ENCODE data around the gene ZDHHC7. TPM values are rescaled to one million over a fixed set of nuclear protein-coding genes. Genes with fewer than 3 reads are reported as not detected.
A peak's percentile ranks its signal among the peaks of the same experiment; 100 is the strongest.

The ZDHHC7 gene
- total and polyA plus RNA-seq, 2 donors (not counting 1 experiment from before 2014, with no cell fraction given): 96.4 to 135 TPM

DNA sequence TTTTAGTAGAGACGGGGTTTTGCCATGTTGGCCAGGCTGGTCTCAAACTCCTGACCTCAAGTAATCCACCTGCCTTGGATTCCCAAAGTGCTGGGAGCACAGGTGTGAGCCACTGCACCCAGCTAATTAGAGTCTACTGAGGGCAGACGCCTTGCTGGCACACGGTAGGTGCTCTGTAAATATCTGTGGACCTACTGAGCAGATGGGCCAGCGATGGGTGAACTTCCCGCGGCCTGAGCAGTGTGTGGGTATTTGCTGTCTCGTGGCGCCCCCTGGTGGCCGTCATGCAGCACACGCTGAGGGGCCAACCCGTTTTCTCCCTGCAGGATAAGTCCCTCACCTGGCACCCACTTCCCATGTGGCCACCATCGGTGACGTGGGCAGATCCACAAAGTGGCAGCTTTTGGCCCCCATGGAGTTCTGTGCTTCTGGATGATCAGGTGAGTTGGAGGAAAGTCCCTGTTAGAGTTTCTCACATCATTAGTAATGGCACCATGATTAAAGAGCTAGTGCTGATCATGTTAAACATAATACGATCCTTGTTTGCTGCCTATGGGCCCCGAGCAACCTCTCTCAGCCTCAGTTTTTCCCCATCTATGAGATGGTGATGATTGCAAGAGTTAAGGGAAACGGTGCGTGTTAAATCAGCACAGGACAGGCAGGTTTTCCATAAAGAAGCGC is 40.7 kb downstream of the ZDHHC7 start:
- peak; percentile 71 to 84 for DNase-seq (ENCODE audit: low read depth in 2 of 2)
- H2AFZ ChIP-seq (ENCODE audit: low read length): no peak overlapping the region

GRCh38 chr16:84967828-84968227 is 43.5 kb downstream of the ZDHHC7 start:
- Histone ChIP-seq H3K9me3 (ENCODE audit: control insufficient read depth, insufficient read depth, low read depth, low read length) (no peaks in the 10 kb centered on the region), H4K20me1 (ENCODE audit: control insufficient read depth, extremely low read depth, insufficient read depth, low read length) (no peaks in the 10 kb centered on the region), H3K4me3 (replicated peaks in 1 of 4; ENCODE audit: control extremely low read depth in 1 of 4, insufficient read depth in 1 of 4, low read depth in 3 of 4, low read length in 4 of 4) (no peak overlapping the region), H2AFZ (ENCODE audit: low read length) (no peak overlapping the region), H3K27ac (ENCODE audit: insufficient read depth, low read length) (no peak overlapping the region), H3K27me3 (ENCODE audit: control insufficient read depth, insufficient read depth, low read length) (peaks cover 4% of the 10 kb centered on the region), H3K4me1 (ENCODE audit: control insufficient read depth, extremely low read depth, insufficient read depth, low read length) (peaks cover 8% of the 10 kb centered on the region), H3K9ac (ENCODE audit: insufficient read depth, low read length) (no peak overlapping the region), H3K36me3 (ENCODE audit: control insufficient read depth, insufficient read depth, low read length) (no peaks in the 10 kb centered on the region), H3K4me2 (ENCODE audit: extremely low read depth, insufficient read depth, low read length) (no peak overlapping the region), H3K79me2 (ENCODE audit: control insufficient read depth, insufficient read depth, low read length) (no peaks in the 10 kb centered on the region)
- TF ChIP-seq, protein P1, sequence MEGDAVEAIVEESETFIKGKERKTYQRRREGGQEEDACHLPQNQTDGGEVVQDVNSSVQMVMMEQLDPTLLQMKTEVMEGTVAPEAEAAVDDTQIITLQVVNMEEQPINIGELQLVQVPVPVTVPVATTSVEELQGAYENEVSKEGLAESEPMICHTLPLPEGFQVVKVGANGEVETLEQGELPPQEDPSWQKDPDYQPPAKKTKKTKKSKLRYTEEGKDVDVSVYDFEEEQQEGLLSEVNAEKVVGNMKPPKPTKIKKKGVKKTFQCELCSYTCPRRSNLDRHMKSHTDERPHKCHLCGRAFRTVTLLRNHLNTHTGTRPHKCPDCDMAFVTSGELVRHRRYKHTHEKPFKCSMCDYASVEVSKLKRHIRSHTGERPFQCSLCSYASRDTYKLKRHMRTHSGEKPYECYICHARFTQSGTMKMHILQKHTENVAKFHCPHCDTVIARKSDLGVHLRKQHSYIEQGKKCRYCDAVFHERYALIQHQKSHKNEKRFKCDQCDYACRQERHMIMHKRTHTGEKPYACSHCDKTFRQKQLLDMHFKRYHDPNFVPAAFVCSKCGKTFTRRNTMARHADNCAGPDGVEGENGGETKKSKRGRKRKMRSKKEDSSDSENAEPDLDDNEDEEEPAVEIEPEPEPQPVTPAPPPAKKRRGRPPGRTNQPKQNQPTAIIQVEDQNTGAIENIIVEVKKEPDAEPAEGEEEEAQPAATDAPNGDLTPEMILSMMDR (conservative IDR thresholded peaks at IDR 0.05 in 1 of 2, IDR thresholded peaks at IDR 0.05 in 1 of 2; ENCODE audit: low read depth in 1 of 2, low read length in 2 of 2): no peak
- TF ChIP-seq EZH2 (IDR thresholded peaks at IDR 0.05; ENCODE audit: low read length, missing control alignments): no peak
- no peak for DNase-seq (ENCODE audit: low read depth in 2 of 2)

More for the DNA sequence above, 40.7 kb downstream of the ZDHHC7 start:
- Histone ChIP-seq H3K27me3 (ENCODE audit: control insufficient read depth, insufficient read depth, low read length) (no peaks in the 10 kb centered on the region), H3K9me3 (ENCODE audit: control insufficient read depth, insufficient read depth, low read depth, low read length) (no peaks in the 10 kb centered on the region), H3K9ac (ENCODE audit: insufficient read depth, low read length) (no peak overlapping the region), H3K36me3 (ENCODE audit: control insufficient read depth, insufficient read depth, low read length) (peaks cover 7% of the 10 kb centered on the region), H4K20me1 (ENCODE audit: control insufficient read depth, extremely low read depth, insufficient read depth, low read length) (no peaks in the 10 kb centered on the region), H3K4me1 (ENCODE audit: control insufficient read depth, extremely low read depth, insufficient read depth, low read length) (peaks cover 10% of the 10 kb centered on the region), H3K4me2 (ENCODE audit: extremely low read depth, insufficient read depth, low read length) (no peak overlapping the region), H3K4me3 (replicated peaks in 1 of 4; ENCODE audit: control extremely low read depth in 1 of 4, insufficient read depth in 1 of 4, low read depth in 3 of 4, low read length in 4 of 4) (no peak overlapping the region), H3K79me2 (ENCODE audit: control insufficient read depth, insufficient read depth, low read length) (no peaks in the 10 kb centered on the region), H3K27ac (ENCODE audit: insufficient read depth, low read length) (no peak overlapping the region)
- TF ChIP-seq, protein P1 (conservative IDR thresholded peaks at IDR 0.05 in 1 of 2, IDR thresholded peaks at IDR 0.05 in 1 of 2; ENCODE audit: low read depth in 1 of 2, low read length in 2 of 2): peak; percentile 80 to 82
- no peak for TF ChIP-seq EZH2 (IDR thresholded peaks at IDR 0.05; ENCODE audit: low read length, missing control alignments)

- TF ChIP-seq EZH2 (IDR thresholded peaks at IDR 0.05; ENCODE audit: low read length, missing control alignments): no peak
- TF ChIP-seq, protein P1 (conservative IDR thresholded peaks at IDR 0.05 in 1 of 2, IDR thresholded peaks at IDR 0.05 in 1 of 2; ENCODE audit: low read depth in 1 of 2, low read length in 2 of 2): no peak
- Histone ChIP-seq H3K27ac (ENCODE audit: insufficient read depth, low read length) (no peak overlapping the region), H3K27me3 (ENCODE audit: control insufficient read depth, insufficient read depth, low read length) (peaks cover 4% of the 10 kb centered on the region), H3K9me3 (ENCODE audit: control insufficient read depth, insufficient read depth, low read depth, low read length) (no peaks in the 10 kb centered on the region), H3K4me1 (ENCODE audit: control insufficient read depth, extremely low read depth, insufficient read depth, low read length) (no peaks in the 10 kb centered on the region), H4K20me1 (ENCODE audit: control insufficient read depth, extremely low read depth, insufficient read depth, low read length) (no peaks in the 10 kb centered on the region), H2AFZ (ENCODE audit: low read length) (no peak overlapping the region), H3K9ac (ENCODE audit: insufficient read depth, low read length) (no peak overlapping the region), H3K4me2 (ENCODE audit: extremely low read depth, insufficient read depth, low read length) (no peak overlapping the region), H3K4me3 (replicated peaks in 1 of 4; ENCODE audit: control extremely low read depth in 1 of 4, insufficient read depth in 1 of 4, low read depth in 3 of 4, low read length in 4 of 4) (no peak overlapping the region), H3K79me2 (ENCODE audit: control insufficient read depth, insufficient read depth, low read length) (no peaks in the 10 kb centered on the region), H3K36me3 (ENCODE audit: control insufficient read depth, insufficient read depth, low read length) (no peaks in the 10 kb centered on the region)
- no peak for DNase-seq (ENCODE audit: low read depth in 2 of 2)
Observed at GRCh38 chr16:84965428-84966415, 45.6 kb downstream of the ZDHHC7 start.
